Activated CD8-positive, alpha-beta memory T cell treated with anti-CD3 and anti-CD28 coated beads, Interleukin-2, amount 50 U/mL, for 4 hours (primary cell): ENCODE data around the gene PDLIM7.
"Not testable (repeated sequence)": the region's sequence is repeated elsewhere in the genome, so short reads cannot be mapped to it uniquely, and the experiment has no call there.

Source experiments
- DNase-seq: peaks from one replicate; pipeline ENCODE4 v3.0.0-alpha.2; 2020

The PDLIM7 gene, protein sequence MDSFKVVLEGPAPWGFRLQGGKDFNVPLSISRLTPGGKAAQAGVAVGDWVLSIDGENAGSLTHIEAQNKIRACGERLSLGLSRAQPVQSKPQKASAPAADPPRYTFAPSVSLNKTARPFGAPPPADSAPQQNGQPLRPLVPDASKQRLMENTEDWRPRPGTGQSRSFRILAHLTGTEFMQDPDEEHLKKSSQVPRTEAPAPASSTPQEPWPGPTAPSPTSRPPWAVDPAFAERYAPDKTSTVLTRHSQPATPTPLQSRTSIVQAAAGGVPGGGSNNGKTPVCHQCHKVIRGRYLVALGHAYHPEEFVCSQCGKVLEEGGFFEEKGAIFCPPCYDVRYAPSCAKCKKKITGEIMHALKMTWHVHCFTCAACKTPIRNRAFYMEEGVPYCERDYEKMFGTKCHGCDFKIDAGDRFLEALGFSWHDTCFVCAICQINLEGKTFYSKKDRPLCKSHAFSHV

DNA sequence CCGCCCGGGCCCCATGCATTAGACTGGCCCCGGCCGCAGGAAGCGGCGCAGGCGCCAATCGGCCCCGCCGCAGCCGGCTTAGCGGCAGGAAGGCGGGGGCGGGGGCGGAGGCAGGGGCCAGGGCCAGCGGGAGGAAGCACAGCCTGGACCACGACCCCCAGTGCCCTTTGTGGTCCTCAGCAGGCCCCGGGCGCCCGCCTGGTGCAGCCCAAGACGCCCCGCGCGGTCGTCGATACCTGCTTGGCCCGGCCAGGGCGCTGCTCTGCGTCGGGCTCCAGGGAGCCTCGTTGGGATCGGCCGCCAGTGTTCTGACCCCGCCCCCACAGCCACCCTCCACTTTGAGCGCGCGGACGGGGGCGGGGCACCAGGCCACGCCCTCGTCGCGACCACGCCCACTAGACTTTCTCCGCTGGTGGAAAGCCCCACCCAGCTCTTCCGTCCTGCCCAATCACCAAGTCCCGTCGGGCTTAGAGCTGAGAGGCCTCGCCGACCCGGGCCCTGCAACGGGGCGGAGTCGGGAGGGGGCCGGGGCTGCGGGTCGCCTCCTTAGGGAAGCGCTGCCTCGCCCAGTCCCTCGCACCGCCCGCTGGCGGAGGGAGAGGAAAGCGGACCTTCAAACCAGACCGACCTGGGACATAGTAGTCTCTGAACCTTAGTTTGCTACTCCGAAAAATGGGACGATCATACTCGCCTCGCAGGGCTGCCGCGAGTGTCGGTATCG lies at the start of gene PDLIM7:
TSS of gene PDLIM7 (minus strand) at position 313 of the 721 bp plus-strand sequence. CDS start 1,092 bp downstream, outside the sequence.
- peak; percentile 94 for DNase-seq

DNA sequence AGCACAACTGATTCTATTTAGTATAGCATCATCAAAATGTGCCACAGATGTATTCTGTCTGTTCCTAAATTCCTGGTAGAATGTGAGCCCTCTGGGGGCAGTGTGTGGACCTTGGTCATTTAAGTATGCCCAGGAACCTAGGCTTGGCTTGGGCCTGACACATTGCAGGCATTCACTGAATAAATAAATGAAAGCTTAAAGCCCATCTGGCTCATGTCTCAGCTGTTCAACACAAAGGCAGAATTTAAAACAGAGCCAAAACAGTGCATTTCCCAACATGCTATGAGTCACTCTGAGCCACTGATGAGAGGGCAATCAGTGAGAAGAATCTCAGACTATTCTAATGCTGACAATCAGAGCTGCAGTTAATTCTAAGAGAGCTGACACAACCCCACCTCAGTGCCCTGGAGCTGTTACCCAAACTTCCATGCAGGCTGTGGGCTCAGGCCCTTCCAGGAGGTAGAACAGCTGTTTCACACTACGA lies 48.9 kb upstream of the PDLIM7 start:
- DNase-seq = no peak

DNA sequence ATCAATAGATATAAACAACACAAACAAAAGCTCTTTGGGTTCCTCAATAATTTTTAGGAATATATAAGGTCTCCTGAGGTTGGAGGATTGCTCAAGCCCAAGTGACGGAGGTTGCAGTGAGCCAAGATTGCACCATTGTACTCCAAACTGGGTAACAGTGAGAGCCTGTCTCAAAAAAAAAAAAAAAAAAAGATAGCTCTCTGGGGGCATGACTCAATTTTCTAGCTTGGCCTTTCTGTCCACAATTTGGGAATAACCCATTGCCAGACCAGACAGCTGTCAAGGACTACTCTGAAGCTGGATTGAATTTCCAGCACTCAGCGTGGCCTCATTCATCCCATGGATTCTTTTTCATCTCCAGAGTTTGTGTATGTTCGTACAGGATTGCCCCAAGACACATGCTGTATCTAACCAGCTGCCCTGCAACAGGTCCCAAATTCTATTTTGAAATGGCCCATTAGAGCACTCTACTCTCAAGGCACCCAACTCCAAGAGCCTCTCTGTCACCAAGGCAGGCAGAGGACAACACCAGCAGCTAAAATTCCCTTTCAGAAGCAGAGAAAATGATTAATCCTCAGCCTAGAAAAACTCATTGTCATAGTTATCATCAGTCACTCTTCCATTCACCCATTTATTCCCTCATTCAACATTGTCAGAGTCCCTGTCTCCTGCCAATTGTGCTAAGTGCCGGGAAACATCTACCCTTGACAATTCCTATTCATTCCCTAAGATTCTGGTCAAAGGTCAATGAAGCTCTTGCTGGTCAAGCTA lies 48.3 kb upstream of the PDLIM7 start:
- no peak for DNase-seq

DNA sequence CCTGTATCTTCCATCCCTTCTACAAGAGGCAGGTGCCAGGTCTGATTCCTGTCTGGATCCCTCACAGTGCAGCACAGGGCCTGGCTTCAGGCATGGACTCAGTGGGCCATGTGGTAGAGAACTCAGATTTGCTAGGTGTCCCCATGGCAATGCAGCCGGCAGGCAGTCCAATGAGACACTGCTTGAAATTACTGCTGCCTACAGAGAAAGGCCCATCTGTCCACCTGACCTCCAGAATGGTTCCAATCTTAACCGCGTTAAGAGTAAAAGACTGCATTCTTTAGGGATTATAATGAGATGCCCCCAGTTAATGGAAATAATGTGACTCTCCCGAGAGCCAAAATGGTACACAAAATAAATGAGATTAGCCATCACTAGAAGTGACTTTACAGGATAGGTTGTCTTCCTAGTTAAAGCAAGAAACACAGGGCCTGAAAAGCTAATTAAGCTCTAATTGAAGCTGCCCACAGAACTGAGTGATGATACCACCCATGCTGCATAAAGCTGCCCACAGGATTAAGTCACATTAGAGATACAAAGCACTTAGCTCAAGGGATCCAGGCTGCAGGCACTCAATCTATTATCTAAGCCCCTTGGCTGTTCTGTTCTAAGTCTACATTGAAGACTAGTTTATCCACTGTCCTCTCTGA lies 45.5 kb upstream of the PDLIM7 start:
- DNase-seq = no peak

DNA sequence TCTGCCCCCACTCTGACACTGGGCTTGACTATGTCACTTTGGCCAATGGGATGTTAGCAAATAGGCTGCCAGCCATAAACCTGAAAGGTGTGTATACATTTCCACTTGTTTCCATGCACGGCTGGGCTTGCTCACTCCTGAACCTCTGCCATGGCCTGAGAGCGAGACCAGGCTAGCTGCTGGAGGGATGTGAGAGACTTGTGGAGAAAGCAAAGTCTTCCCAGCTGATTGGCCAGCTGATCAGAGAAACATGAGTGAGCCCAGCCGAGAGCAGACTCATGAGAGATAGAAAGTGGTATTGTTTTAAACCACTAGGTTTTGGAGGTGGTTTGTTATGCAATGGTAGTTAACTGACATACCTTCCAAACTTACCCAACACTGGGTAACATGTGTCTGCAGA lies 43.0 kb upstream of the PDLIM7 start:
- no peak for DNase-seq

DNA sequence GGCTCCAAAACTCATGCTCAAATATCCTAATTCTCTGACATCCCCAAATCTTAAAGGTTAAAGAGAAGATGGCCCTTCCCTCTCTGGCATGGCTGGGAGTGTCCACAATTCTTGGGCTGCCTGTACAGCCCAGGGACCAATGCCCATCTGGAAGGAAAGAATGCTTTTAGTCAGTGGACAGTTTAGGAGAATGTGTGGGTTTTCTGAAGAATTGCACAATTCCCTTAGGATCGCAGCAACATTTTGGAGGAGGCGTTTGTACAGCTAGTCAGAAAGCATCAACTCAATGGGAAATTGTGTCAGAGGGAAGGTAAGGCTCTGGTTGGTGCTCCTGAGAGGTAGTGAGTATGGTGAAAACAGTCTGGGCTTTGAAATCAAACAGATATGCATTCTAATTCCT lies 42.0 kb upstream of the PDLIM7 start:
- DNase-seq = no peak

DNA sequence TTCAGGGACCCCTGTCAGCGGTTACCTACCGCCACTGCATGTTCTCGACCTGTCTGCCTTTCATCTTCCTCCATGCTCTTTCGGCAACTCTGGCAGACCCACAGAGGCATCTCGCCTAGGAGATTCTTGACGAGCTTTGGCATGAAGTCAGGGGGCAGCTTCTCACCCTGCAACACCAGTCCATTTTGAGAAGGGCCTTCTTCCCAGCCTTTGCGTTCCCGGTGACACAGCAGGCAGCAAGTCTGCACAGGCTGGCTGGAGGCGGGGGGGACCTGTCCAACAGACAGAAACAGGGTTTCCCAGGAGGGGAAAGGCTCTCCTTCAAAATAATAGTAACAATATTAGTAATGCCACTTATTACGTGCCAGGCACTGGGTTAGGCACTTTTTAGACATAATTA lies 41.5 kb upstream of the PDLIM7 start:
- DNase-seq = no peak

DNA sequence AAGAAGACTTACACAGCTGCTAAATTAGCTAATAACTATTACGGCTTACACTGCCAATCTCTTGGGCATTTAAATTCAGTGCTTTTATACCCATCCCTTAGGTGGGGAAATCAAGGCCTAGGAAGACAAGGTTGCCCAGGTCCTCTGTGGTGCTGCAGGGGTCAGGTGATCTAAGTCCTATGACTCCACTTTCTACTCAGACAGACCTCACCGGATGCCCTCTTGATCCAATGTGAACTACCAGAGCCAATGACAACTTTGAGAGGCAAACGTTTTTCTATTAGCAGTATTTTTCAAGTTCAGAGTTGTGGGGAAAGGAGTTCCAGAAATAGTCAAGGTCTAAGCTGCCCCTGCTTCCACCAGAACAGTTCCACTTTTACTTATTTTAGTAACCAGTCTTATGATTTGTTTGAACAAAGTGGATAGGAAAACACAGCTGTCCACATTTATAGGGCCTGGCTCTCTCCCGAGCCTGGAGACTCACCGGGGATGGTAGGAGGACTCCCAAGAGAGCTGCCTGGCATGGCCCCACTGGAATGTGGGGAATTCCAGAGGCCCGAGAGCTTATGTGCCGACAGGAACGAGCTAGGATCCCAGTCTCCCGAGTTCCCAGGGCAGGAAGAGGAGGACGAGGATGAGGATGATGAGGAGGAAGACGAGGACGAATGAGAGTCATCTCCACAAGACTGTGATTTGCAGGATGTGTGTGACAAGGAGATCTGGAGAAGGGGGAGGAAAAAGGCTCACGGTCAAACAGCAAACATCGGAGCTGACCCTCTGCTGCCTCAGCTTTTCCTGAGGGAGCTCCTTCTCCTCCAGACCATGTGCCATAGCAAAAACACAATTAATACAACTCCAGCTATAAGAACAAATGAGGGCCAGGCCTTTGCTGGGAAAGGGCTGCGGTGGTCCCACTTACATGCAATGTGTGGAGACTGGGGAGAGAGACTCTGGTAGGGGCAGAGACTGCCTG lies 40.3 kb upstream of the PDLIM7 start:
- no peak for DNase-seq

DNA sequence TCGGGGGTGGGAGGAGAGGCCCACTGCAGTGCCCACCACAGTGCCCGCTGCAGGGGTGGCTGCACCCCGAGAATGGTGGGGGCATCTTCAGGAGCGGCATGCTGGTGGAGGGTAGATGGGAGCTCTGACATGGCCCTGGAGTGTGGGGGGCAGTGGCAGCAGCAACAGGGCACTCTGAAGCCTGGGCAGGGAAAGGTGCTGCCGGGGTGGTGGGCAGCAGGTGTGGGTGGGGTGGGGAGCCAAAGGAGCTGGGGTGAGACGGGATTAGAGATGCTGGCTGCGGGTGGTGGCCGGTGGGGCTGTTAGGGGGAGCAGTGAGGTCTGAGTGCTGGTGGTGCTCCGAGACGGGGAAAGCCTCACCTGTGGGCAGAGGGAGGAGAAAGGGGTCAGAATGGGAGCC lies 39.0 kb upstream of the PDLIM7 start:
- DNase-seq = no peak

DNA sequence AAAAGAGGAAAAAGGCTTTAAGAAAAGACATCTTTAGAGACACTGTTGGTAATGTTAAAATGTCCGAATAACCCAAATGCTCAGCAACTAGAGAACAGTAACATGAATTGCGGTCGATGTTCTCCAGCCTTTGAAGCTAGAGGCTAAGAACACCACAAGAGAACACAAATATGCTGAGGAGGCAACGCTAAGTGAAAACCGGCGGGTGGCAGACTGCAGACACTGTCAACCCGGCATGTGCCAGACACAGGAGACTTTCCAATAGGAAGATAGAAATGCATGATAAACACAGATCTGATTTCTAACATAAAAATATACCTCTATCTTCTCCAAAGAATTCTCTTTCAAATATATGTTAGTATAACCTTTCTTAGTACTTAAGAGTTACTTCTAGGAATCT lies 37.7 kb upstream of the PDLIM7 start:
- DNase-seq = no peak

DNA sequence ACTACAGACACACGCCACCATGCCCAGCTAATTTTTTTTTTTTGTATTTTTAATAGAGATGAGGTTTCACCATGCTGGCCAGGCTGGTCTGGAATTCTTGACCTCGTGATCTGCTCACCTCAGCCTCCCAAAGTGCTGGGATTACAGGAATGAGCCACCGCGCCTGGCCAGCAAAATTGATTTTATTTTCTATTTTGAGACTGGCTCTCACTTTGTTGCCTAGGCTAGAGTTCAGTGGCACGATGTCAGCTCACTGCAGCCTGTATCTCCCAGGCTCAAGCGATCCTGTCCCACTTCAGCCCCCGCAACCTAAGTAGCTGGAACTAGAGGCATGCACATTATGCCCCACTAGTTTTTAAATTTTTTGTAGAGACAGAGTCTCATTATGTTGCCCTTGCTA lies 37.0 kb upstream of the PDLIM7 start:
- not testable (repeated sequence) for DNase-seq

DNA sequence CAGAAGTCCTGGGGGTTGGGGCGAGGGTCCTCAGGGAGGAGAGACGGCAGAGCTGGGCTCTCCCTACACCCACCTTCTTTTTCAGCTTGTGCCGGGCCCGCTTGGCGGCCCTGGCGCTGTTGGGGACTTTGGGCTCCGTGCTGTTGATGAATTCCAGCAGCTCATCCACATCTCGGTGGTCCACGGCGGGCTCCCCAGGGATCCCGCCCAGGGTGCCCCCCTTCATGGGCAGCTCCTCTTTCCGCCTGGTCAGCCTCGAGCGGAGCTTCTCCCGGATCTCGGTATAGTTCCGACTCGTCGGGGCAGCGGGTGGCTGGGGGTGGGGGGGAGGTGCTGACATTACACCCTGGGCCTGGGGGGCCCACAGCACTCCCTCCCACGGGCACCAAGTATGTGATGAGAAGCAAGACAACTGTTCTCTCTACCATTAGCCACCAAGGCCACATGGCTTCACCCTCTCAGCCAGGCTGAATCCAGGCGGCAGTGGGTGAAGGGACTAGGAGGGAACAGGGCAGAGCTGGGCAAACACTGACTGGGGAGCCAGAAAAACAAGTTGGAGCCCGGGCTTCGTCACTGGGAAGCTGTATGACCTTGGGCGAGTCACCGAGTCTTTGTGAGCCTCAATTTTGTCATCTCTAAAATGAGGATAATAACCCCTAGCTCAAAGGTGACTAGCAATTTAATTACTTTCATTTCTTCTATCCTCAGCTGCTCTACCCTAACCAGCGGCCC lies 34.0 kb upstream of the PDLIM7 start:
- DNase-seq = no peak

DNA sequence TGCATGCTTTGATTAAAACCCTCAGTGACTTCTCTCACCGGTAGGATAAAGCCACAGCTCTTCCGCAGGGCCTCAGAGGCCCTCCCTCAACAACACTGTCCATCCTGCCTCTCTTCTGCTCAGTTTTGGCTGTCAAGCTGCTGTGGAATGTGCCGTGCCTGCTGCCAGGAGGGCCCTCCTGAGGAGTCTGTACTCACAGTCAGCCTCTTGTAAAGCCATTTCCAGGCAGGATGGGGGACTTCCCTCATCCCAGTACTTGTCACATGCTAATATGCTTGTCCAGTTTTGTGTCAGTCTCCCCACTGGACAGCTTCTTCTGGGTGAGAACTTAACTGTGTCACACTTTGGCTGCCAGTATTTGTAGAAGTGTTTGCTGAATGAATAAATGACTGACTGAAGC lies 33.2 kb upstream of the PDLIM7 start:
- DNase-seq = no peak

DNA sequence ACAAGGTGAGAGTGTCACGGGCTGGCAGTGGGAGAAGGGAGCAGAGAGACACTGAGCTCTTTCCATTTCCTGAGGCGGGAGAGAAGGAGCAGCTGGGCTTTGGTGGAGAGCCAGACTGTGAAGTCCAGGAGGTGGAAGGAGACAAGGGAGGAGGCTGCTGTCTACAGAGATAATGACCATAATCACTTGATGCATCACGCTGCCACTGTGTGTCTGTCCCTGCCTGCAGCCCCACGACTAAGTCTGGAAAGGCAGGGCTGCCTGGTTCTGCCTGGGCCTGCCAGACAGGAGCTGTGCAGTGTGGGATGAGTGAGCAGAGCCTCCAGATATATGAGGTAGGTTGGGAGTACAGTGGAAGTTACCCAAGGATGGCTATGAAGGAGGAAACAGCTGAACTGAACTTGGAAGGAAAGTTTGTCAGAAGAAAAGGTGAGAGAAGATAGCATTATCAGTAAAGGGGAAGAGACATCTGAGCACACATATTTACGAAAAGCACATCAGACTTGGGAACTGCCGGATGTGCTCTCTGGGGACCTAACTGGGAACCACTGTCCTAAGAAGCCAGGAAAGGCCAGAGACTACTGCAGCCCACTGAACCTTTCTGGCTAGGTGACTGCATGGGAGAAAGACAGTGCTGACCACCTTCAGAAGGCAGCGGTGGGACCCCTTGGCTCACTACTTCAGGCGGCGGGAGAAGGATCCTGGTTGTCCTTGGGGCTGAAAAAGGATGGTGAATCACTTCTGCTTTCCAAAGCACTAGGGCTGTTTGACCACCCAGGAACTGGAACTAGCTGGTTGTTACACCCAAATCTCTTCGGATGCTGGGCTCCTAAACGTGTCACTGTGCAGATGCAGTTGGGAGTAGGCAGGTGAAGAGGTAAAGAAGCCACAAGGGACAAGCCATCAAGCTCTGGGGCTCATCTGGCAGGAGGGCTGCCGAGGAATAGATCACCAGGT lies 32.1 kb upstream of the PDLIM7 start:
- no peak for DNase-seq

DNA sequence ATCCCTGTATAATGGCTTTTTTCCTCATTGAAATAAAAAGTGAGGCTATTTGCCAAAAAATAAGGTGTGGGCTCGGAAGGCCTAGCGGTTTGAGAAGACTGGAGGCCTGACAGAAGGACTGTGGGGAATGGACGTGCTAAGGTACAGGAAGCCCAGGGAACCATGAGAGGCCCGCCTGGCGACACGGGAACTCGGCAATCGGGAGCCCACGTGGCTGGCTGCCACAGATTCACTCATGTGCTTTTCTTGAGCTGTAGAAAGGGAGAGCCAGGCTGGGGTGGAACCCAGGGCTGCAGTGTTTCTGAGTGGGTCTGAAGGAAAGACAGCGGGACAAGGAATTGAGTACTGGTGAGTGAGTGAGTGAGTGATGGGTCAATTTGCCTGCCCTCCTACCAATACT lies 31.2 kb upstream of the PDLIM7 start:
- DNase-seq = no peak

DNA sequence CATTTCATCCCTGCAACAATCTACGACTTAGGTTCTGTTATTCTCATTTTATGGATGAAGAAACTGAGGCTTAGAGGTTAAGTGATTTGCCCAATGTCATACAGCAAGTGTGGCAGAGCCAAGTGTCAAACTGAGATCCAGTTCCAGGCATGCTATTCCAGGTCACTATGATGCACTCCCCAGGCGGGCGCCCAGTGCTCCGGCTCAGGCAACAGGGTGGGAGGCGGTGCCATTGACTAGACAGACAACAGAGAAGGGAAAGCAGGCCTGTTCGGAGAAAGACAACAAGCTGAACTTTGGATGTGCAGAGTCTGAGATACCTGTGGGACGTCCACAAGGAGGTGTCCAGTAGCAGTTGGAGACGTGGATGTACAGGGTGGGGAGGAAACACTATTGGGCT lies 30.2 kb upstream of the PDLIM7 start:
- no peak for DNase-seq

DNA sequence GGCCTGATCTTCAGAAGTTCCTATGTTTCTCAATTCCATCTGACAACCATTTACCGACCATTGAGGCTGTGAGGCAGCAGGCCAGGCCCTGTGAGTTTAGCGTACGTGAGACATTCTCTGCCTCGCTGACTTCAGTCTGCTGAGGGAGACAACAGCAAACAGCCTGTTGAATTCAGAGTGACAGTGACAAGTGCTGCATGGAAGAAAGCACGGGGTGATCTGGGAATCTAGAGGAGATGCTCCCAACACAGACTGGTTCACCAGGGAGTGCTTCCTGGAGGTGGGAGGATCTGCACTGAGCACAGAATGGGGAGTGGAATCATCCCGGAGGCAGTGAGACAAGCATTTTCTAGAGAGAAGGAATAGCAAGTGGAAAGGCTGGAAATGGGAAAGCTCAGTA lies 29.4 kb upstream of the PDLIM7 start:
- no peak for DNase-seq

DNA sequence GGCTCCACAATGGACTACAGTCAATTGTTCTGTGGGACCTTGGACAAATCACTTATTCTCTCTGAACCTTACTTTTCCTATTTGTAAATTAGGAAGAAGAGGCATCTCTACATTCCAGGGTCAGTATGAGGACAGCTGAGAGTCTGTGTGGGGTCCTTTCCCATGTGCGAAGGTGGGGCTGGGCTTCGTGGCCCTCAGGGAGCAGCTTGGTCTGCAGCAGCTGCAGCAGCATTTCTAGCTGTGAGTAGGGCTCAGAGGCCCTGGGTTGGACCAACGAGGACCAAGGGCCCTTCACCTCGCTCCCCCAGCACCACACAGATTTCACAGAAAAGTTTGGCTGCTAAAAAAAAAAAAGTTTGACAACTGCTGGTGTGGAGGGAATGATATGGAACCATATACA lies 28.8 kb upstream of the PDLIM7 start:
- no peak for DNase-seq

DNA sequence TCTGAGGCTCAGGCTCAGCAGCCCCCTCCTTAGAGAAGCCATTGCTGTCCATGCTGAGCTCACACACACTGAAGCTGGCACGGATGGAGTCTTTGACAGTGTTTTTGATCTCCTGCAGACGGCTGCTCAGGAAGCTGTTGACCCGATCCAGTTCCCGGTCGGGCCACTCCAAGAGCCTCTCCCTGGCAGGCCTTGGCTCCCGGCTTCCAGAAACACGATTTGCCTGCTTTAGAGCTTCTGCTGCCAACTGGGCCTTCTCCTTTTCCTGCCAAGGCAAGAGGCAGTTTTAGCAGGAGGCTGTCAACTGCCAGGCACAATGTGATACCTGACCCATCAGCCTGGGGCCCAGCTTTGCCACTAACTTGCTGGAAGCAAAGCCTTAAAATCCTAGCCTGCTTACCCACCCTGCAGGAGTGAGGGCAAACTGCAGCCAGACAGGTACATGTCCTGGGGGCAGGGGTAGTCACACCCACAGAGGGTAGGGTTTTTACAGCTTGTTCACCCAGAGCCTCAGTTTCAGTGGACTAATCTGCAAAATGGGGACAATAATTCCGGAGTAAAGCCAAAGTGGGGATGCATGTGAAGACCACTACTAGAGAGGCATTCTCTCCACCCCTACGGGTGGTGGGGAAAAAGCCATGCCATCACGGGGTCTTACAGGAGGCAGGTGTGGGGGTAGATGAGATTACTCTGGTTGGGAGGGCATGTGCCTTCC lies 27.7 kb upstream of the PDLIM7 start:
- DNase-seq = no peak
